ENCODE data around the gene ZNF500. TPM values are rescaled to one million over a fixed set of nuclear protein-coding genes. Genes with fewer than 3 reads are reported as not detected.

Gene ZNF500
- total and polyA plus RNA-seq, 2 donors from 2014 or later, result 4.9 to 18.3 TPM

DNA sequence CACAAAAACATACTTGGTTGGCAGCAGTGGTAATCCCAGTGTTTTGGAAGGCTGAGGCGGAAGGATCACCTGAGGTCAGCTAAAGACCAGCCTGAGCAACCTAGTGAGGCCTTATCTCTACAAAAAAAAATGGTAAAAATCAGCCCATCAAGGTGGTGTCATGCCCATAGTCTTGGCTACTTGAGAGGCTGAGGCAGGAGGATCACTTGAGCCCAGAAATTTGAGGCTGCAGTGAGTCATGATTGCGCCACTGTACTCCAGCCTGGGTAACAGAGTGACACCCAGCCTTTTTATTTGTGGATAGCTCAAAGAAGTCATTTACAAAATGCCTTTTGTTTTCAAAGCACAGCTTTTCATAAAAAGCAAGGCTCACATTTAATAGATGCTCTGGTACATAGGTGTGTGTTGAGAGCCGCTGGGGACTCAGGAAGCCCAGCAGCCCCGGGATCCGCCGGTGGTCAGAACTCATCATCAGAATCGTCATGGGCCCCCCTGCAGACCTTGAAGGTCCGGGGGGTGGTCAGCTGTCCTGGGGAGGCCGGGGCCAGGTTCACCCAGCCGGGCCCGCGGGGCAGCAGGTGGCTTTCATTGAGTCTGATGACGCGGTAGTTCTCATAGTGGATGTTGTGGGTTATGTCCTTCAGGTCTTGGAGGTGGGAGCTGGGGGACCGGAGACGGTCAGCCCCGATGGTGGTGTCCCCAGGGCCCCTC is 10.5 kb upstream of the ZNF500 start:
- no peaks in the 10 kb centered on the region for H3K27me3 ChIP-seq (ENCODE audit: control insufficient read depth, insufficient read depth, low read length)
- no peaks in the 10 kb centered on the region for H3K36me3 ChIP-seq (ENCODE audit: control insufficient read depth in 2 of 3, insufficient read depth in 3 of 3, low read length in 3 of 3)
- FAIRE-seq, result no peak
- H3K9ac ChIP-seq (ENCODE audit: low read length in 3 of 3), result no peak overlapping the region
- DNase-seq, result no peak
- no peaks in the 10 kb centered on the region for H3K4me1 ChIP-seq (ENCODE audit: control insufficient read depth in 2 of 3, insufficient read depth in 2 of 3, low read depth in 1 of 3, low read length in 3 of 3)
- no peak overlapping the region for H3K27ac ChIP-seq (ENCODE audit: low read depth in 2 of 2, low read length in 2 of 2)
- no peak overlapping the region for H3K4me3 ChIP-seq (ENCODE audit: low read length in 3 of 3)
- intact Hi-C loops (cut with DNase I), result no loop called here
- TF ChIP-seq, protein P1, sequence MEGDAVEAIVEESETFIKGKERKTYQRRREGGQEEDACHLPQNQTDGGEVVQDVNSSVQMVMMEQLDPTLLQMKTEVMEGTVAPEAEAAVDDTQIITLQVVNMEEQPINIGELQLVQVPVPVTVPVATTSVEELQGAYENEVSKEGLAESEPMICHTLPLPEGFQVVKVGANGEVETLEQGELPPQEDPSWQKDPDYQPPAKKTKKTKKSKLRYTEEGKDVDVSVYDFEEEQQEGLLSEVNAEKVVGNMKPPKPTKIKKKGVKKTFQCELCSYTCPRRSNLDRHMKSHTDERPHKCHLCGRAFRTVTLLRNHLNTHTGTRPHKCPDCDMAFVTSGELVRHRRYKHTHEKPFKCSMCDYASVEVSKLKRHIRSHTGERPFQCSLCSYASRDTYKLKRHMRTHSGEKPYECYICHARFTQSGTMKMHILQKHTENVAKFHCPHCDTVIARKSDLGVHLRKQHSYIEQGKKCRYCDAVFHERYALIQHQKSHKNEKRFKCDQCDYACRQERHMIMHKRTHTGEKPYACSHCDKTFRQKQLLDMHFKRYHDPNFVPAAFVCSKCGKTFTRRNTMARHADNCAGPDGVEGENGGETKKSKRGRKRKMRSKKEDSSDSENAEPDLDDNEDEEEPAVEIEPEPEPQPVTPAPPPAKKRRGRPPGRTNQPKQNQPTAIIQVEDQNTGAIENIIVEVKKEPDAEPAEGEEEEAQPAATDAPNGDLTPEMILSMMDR (IDR thresholded peaks at IDR 0.05; ENCODE audit: borderline replicate concordance, extremely low read depth, insufficient read depth), result no peak
- no peaks in the 10 kb centered on the region for H3K9me3 ChIP-seq (ENCODE audit: control insufficient read depth in 2 of 3, insufficient read depth in 1 of 3, low read length in 3 of 3)

- H3K36me3 ChIP-seq (ENCODE audit: control insufficient read depth in 2 of 3, insufficient read depth in 3 of 3, low read length in 3 of 3), result no peaks in the 10 kb centered on the region
- no peak overlapping the region for H3K27ac ChIP-seq (ENCODE audit: low read depth in 2 of 2, low read length in 2 of 2)
- TF ChIP-seq, protein P1 (IDR thresholded peaks at IDR 0.05; ENCODE audit: borderline replicate concordance, extremely low read depth, insufficient read depth), result no peak
- intact Hi-C loops (cut with DNase I), result no loop called here
- no peaks in the 10 kb centered on the region for H3K27me3 ChIP-seq (ENCODE audit: control insufficient read depth, insufficient read depth, low read length)
- DNase-seq, result no peak
- FAIRE-seq, result no peak
- no peaks in the 10 kb centered on the region for H3K9me3 ChIP-seq (ENCODE audit: control insufficient read depth in 2 of 3, insufficient read depth in 1 of 3, low read length in 3 of 3)
- H3K9ac ChIP-seq (ENCODE audit: low read length in 3 of 3), result no peak overlapping the region
- no peaks in the 10 kb centered on the region for H3K4me1 ChIP-seq (ENCODE audit: control insufficient read depth in 2 of 3, insufficient read depth in 2 of 3, low read depth in 1 of 3, low read length in 3 of 3)
- H3K4me3 ChIP-seq (ENCODE audit: low read length in 3 of 3), result no peak overlapping the region
Observed at GRCh38 chr16:4776141-4776705, 9.3 kb upstream of the ZNF500 start.

DNA sequence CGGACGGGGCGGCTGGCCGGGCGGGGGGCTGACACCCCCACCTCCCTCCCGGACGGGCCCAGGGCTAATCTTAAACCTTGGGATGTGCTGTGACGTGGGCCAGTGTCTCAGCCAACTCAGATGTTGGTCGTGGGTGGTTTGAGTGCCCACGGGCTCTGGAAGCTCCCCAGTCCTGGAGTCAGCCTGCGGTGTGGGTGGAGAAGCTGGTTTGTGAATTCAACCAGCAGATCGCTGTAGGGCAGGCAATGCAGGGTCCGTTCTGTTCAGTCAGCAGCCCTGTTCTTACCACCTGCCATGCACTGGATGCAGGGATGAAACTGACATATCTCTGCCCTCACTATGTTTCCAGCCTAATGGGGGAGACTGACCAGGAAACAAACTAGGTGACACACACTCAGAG is 8.0 kb upstream of the ZNF500 start:
- H3K27me3 ChIP-seq (ENCODE audit: control insufficient read depth, insufficient read depth, low read length), result no peaks in the 10 kb centered on the region
- no peak for FAIRE-seq
- TF ChIP-seq, protein P1 (IDR thresholded peaks at IDR 0.05; ENCODE audit: borderline replicate concordance, extremely low read depth, insufficient read depth), result no peak

More for the DNA sequence above, 8.0 kb upstream of the ZNF500 start:
- Histone ChIP-seq H3K9ac (ENCODE audit: low read length in 3 of 3) (no peak overlapping the region), H3K36me3 (ENCODE audit: control insufficient read depth in 2 of 3, insufficient read depth in 3 of 3, low read length in 3 of 3) (no peaks in the 10 kb centered on the region), H3K4me1 (ENCODE audit: control insufficient read depth in 2 of 3, insufficient read depth in 2 of 3, low read depth in 1 of 3, low read length in 3 of 3) (no peaks in the 10 kb centered on the region), H3K4me3 (ENCODE audit: low read length in 3 of 3) (no peak overlapping the region), H3K9me3 (ENCODE audit: control insufficient read depth in 2 of 3, insufficient read depth in 1 of 3, low read length in 3 of 3) (no peaks in the 10 kb centered on the region), H3K27ac (ENCODE audit: low read depth in 2 of 2, low read length in 2 of 2) (no peak overlapping the region)
- no peak for DNase-seq
- intact Hi-C loops (cut with DNase I), result no loop called here
